Endothelial cell of umbilical vein (primary cell): Measurements from ENCODE around the gene THSD4. TPM values are rescaled to one million over a fixed set of nuclear protein-coding genes. Genes with fewer than 3 reads are reported as not detected.

Source experiments
- BruUV-seq: library from RNA; stranded (reverse); fragments of 400-500 nt; replicated peaks from 2 replicates; lab custom pipeline; 2021; lab: Mats Ljungman, UMichigan
- CTCF ChIA-PET: fragments of 300-600, 350-600 bp; sonication (Branson Sonifier 250); formaldehyde crosslinking; loops from one replicate; lab custom pipeline; 2021; ENCODE audit warnings: antibody characterized with exemption, inconsistent platforms; lab: Charles Lee
- POLR2A ChIA-PET: fragments of 300-600, 350-600 bp; sonication (Branson Sonifier 250); formaldehyde crosslinking; loops from one replicate; lab custom pipeline; 2021; ENCODE audit warnings: antibody characterized with exemption, inconsistent platforms; lab: Charles Lee
- DNase-seq: peaks from one replicate; pipeline ENCODE4 v3.0.0-alpha.2; 2011; ENCODE audit warnings: low read depth, low spot score
- FAIRE-seq: peaks from 2 replicates; lab custom pipeline; 2011; peaks lifted over from hg19 to GRCh38; lab: Jason Lieb, UNC
- H2AFZ ChIP-seq: 2 replicates; pipeline ENCODE4 v1.6.0; 2012; ENCODE audit warnings: low read depth, low read length, control low read depth, inconsistent platforms
- H3K27ac ChIP-seq: 2 replicates; pipeline ENCODE4 v1.5.1; 2011; ENCODE audit warnings: low read depth, mild to moderate bottlenecking, control low read depth, low read length, moderate library complexity; ENCODE audit not compliant: insufficient read depth
- H3K27me3 ChIP-seq, 2 experiments: 2 replicates each; pipeline versions ENCODE4 v1.6.0 to v1.6.1; 2011; ENCODE audit warnings: low read length in 2 of 2, mixed read lengths in 1 of 2; ENCODE audit not compliant: control insufficient read depth in 2 of 2, insufficient read depth in 2 of 2
- H3K36me3 ChIP-seq, 2 experiments: 2 replicates in 1 of 2; 3 replicates in 1 of 2; pipeline ENCODE4 v1.5.1; 2011; ENCODE audit warnings: low read length in 2 of 2, mild to moderate bottlenecking in 1 of 2, moderate library complexity in 1 of 2; ENCODE audit not compliant: control insufficient read depth in 2 of 2, insufficient read depth in 2 of 2; ENCODE audit errors: extremely low read depth in 1 of 2
- H3K4me1 ChIP-seq: 3 replicates; pipeline ENCODE4 v1.5.1; 2011; ENCODE audit warnings: mild to moderate bottlenecking, low read length; ENCODE audit not compliant: control insufficient read depth, insufficient read depth; ENCODE audit errors: extremely low read depth
- H3K4me2 ChIP-seq: 2 replicates; pipeline ENCODE4 v1.6.1; 2011; ENCODE audit warnings: low read length, control low read depth, mixed read lengths; ENCODE audit not compliant: insufficient read depth
- H3K4me3 ChIP-seq, 3 experiments: fragments of 200-600 bp in 1 of 3; sonication (generic), shearing (Covaris generic) in 1 of 3; replicated peaks in 1 of 3; 2 replicates each; pipeline ENCODE4 v1.5.1; 2011 to 2016; ENCODE audit warnings: control low read depth in 3 of 3, low read length in 3 of 3, mild to moderate bottlenecking in 2 of 3, inconsistent platforms in 1 of 3, low read depth in 1 of 3, moderate library complexity in 1 of 3; ENCODE audit not compliant: insufficient read depth in 1 of 3
- H3K79me2 ChIP-seq: 2 replicates; pipeline ENCODE4 v1.6.0; 2012; ENCODE audit warnings: low read length, inconsistent platforms; ENCODE audit not compliant: control insufficient read depth, insufficient read depth
- H3K9ac ChIP-seq: replicated peaks from 2 replicates; pipeline ENCODE3; 2011; ENCODE audit warnings: low read length, control low read depth; ENCODE audit not compliant: insufficient read depth; ENCODE audit errors: extremely low read depth
- H3K9me1 ChIP-seq: replicated peaks from 3 replicates; pipeline ENCODE4 v1.6.0; 2011; ENCODE audit warnings: mild to moderate bottlenecking, low read length; ENCODE audit not compliant: control insufficient read depth, insufficient read depth; ENCODE audit errors: extremely low read depth
- H3K9me3 ChIP-seq: replicated peaks from 2 replicates; pipeline ENCODE4 v1.5.1; 2012; ENCODE audit warnings: low read length, inconsistent platforms; ENCODE audit not compliant: control insufficient read depth, insufficient read depth
- H4K20me1 ChIP-seq: replicated peaks from 2 replicates; pipeline ENCODE3; 2011; ENCODE audit warnings: mild to moderate bottlenecking, low read length; ENCODE audit not compliant: control insufficient read depth, insufficient read depth; ENCODE audit errors: extremely low read depth
- CTCF ChIP-seq, 2 donors: IDR thresholded peaks; 1 replicate in 1 of 2; 2 replicates in 1 of 2; pipeline ENCODE4 v1.5.1; 2011; ENCODE audit warnings: low read length in 2 of 2, mild to moderate bottlenecking in 2 of 2, moderate library complexity in 2 of 2, control low read depth in 1 of 2, inconsistent platforms in 1 of 2, low read depth in 1 of 2; ENCODE audit not compliant: insufficient read depth in 1 of 2; ENCODE audit errors: extremely low read depth in 1 of 2
- EZH2 ChIP-seq: IDR thresholded peaks from 2 replicates; pipeline ENCODE4 v1.6.1; 2012; ENCODE audit warnings: borderline replicate concordance, low read depth, mild to moderate bottlenecking, moderate library complexity, low read length, inconsistent platforms; ENCODE audit not compliant: severe bottlenecking
- FOS ChIP-seq: IDR thresholded peaks from 2 replicates; pipeline ENCODE4 v1.6.1; 2011; ENCODE audit warnings: mild to moderate bottlenecking, low read length, moderate library complexity, borderline replicate concordance; ENCODE audit not compliant: insufficient read depth
- GATA2 ChIP-seq: IDR thresholded peaks from 2 replicates; pipeline ENCODE4 v1.7.0; 2011; ENCODE audit warnings: low read depth, mild to moderate bottlenecking, moderate library complexity, mixed read lengths, low read length; ENCODE audit not compliant: insufficient read length, insufficient read depth
- JUN ChIP-seq: IDR thresholded peaks from 2 replicates; pipeline ENCODE4 v1.6.1; 2011; ENCODE audit warnings: borderline replicate concordance, low read depth; ENCODE audit not compliant: insufficient read length, insufficient read depth
- MAX ChIP-seq: IDR thresholded peaks from 2 replicates; pipeline ENCODE4 v1.6.1; 2011; ENCODE audit not compliant: insufficient read depth, insufficient read length
- MYC ChIP-seq: IDR thresholded peaks from one replicate; pipeline ENCODE4 v1.6.1; 2011; ENCODE audit warnings: mild to moderate bottlenecking, low read depth, low read length
- POLR2A ChIP-seq: IDR thresholded peaks from 2 replicates; pipeline ENCODE4 v1.6.1; 2012; ENCODE audit warnings: low read depth, mild to moderate bottlenecking, control low read depth, low read length
- POLR2AphosphoS5 ChIP-seq: IDR thresholded peaks from 2 replicates; pipeline ENCODE4 v1.6.1; 2012; ENCODE audit warnings: low read depth, mild to moderate bottlenecking, control low read depth, low read length, moderate library complexity; ENCODE audit not compliant: insufficient read depth
- dilution Hi-C: fragments of 300-500 bp; cut with MboI; formaldehyde crosslinking; loops from one replicate; pipeline ENCODE4 v1.15.0; 2019; ENCODE audit warnings: low sequenced_read_pairs; ENCODE audit not compliant: extremely low pct_ligation_motif_present
- intact Hi-C: fragments of 100-400 bp; cut with micrococcal nuclease; formaldehyde crosslinking; loops from one replicate; pipeline ENCODE4 v1.10.0; 2022
- polyA plus RNA-seq, 4 experiments: library from polyadenylated mRNA; depleted of rRNA in 3 of 4; stranded (reverse) in 3 of 4; unstranded in 1 of 4; fragments of >200 nt; gene quantifications; 2 replicates each; pipeline versions ENCODE4 v1.2.1 to v1.2.3, GENCODE V29; 2011 to 2012; ENCODE audit warnings: missing spikeins in 1 of 4
- total RNA-seq: library from RNA; stranded (reverse); gene quantifications from 2 replicates; pipeline ENCODE4 v1.2.3, GENCODE V29; 2021

THSD4 gene
- total and polyA plus RNA-seq, 2 donors (not counting 3 experiments of a cell fraction or from before 2014, with no cell fraction given): 9.9 to 25.4 TPM

DNA sequence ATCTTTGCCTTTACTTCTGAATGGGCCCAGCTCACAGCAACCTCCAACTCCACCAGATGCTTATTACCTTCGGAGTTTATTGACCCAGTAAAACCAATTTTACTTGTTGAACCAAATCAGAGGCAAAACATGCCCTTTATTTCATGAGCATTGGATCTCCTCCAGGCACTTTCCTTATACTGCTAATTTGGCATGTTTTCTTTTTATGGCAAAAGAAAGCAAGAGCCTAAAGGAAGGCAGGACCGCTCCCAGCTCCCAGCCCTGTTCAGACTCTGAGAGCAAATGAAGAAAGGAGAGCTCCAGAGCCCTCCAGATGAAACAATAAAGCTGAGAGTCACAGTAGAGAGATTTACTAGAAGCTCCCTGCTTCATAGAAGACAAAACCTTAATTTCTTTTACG is 613.6 kb downstream of the THSD4 start:
- CTCF ChIA-PET: interaction anchor here (0.5 to 3.0 kb wide), 12 partner anchors 15 to 762 kb away, joined by 3 to 16 read pairs (median 4); no protein-coding TSS in a partner anchor

More for the DNA sequence above, 613.6 kb downstream of the THSD4 start:
- no peaks in the 10 kb centered on the region for H4K20me1 ChIP-seq
- no peaks in the 10 kb centered on the region for H3K27me3 ChIP-seq
- no peaks in the 10 kb centered on the region for H3K4me1 ChIP-seq
- TF ChIP-seq MYC (no peak), MAX (no peak), FOS (no peak), JUN (no peak), GATA2 (no peak), CTCF (IDR thresholded peaks at IDR 0.05; ENCODE audit: extremely low read depth in 1 of 2, insufficient read depth in 1 of 2, low read depth in 1 of 2, low read length in 2 of 2) (no peak), POLR2A (no peak), POLR2AphosphoS5 (no peak), EZH2 (no peak)
- FAIRE-seq (no peak), DNase-seq (no peak)
- H3K9ac ChIP-seq: no peak overlapping the region
- no peaks in the 10 kb centered on the region for H3K36me3 ChIP-seq
- H3K27ac ChIP-seq: no peak overlapping the region
- dilution Hi-C loops: no loop called here
- H3K9me1 ChIP-seq: no peaks in the 10 kb centered on the region
- intact Hi-C loops: no loop called here
- H3K4me2 ChIP-seq: no peak overlapping the region
- BruUV-seq: no TSS peak
- no peaks in the 10 kb centered on the region for H3K9me3 ChIP-seq
- H3K4me3 ChIP-seq: no peak overlapping the region
- no peak overlapping the region for H2AFZ ChIP-seq
- POLR2A ChIA-PET: no interaction called here
- no peaks in the 10 kb centered on the region for H3K79me2 ChIP-seq
